GM19395 (cell line): Measurements from ENCODE around the gene TBCD.

Source experiments
- ATAC-seq: cut with Tn5 transposase; IDR thresholded peaks from one replicate; pipeline ENCODE4 v1.9.1; 2021; ENCODE audit warnings: mild to moderate bottlenecking, moderate library complexity; ENCODE audit not compliant: unreplicated experiment

TBCD gene

GRCh38 chr17:82808006-82808405, 56.1 kb downstream of the TBCD start:
- no peak for ATAC-seq

GRCh38 chr17:82808921-82809905, 57.3 kb downstream of the TBCD start:
- ATAC-seq: no peak

GRCh38 chr17:82810644-82811430, 59.0 kb downstream of the TBCD start:
- ATAC-seq: no peak

- no peak for ATAC-seq
Observed at GRCh38 chr17:82812058-82812457, 60.2 kb downstream of the TBCD start.

GRCh38 chr17:82812601-82813000, 60.7 kb downstream of the TBCD start:
- no peak for ATAC-seq

GRCh38 chr17:82813299-82814051, 61.6 kb downstream of the TBCD start:
- no peak for ATAC-seq

- ATAC-seq: no peak
Observed at GRCh38 chr17:82814834-82815233, 63.0 kb downstream of the TBCD start.

- no peak for ATAC-seq
Observed at GRCh38 chr17:82815354-82815753, 63.5 kb downstream of the TBCD start.

- no peak for ATAC-seq
Observed at GRCh38 chr17:82815790-82816305, 64.0 kb downstream of the TBCD start.

- no peak for ATAC-seq
Observed at GRCh38 chr17:82816358-82816757, 64.5 kb downstream of the TBCD start.

- no peak for ATAC-seq
Observed at GRCh38 chr17:82817947-82818346, 66.1 kb downstream of the TBCD start.

- ATAC-seq: no peak
Observed at GRCh38 chr17:82820278-82821251, 68.7 kb downstream of the TBCD start.

- no peak for ATAC-seq
Observed at GRCh38 chr17:82821554-82821953, 69.7 kb downstream of the TBCD start.

GRCh38 chr17:82822281-82822680, 70.4 kb downstream of the TBCD start:
- ATAC-seq: no peak

GRCh38 chr17:82823004-82823403, 71.1 kb downstream of the TBCD start:
- no peak for ATAC-seq

- no peak for ATAC-seq
Observed at GRCh38 chr17:82825540-82826124, 73.8 kb downstream of the TBCD start.

GRCh38 chr17:82826211-82826610, 74.3 kb downstream of the TBCD start:
- no peak for ATAC-seq

GRCh38 chr17:82826956-82827355, 75.1 kb downstream of the TBCD start:
- ATAC-seq: no peak

GRCh38 chr17:82828875-82829487, 77.1 kb downstream of the TBCD start:
- no peak for ATAC-seq
